Transverse colon (tissue), 4 donors: ENCODE data around the gene IFNGR2. TPM values are rescaled to one million over a fixed set of nuclear protein-coding genes. Genes with fewer than 3 reads are reported as not detected.

ENCODE experiments used
- DNase-seq: peaks from one replicate; pipeline ENCODE4 v3.0.0-alpha.2; 2019
- H3K27ac ChIP-seq, 4 donors: fragments of 200-600 bp; sonication (generic); 2 replicates each; pipeline ENCODE4 v1.5.1; 2016 to 2018; ENCODE audit warnings: inconsistent platforms in 4 of 4
- H3K27me3 ChIP-seq: fragments of 200-600 bp; sonication (generic); 2 replicates; pipeline ENCODE4 v1.5.1; 2017; ENCODE audit warnings: inconsistent platforms
- H3K36me3 ChIP-seq, 4 donors: fragments of 200-600 bp; sonication (generic); 2 replicates each; pipeline ENCODE4 v1.5.1; 2017 to 2019; ENCODE audit warnings: inconsistent platforms in 4 of 4
- H3K4me1 ChIP-seq, 4 donors: fragments of 200-600 bp; sonication (generic); 2 replicates each; pipeline ENCODE4 v1.5.1; 2017 to 2020; ENCODE audit warnings: inconsistent platforms in 4 of 4
- H3K4me3 ChIP-seq, 4 donors: fragments of 200-600 bp; sonication (generic); 1 replicate in 1 of 4; 2 replicates in 3 of 4; pipeline versions ENCODE4 v1.5.1 to v1.6.1; 2017 to 2019; ENCODE audit warnings: inconsistent platforms in 4 of 4
- H3K9me3 ChIP-seq, 2 donors: fragments of 200-600 bp; sonication (generic); 2 replicates each; pipeline ENCODE4 v1.5.1; 2017 to 2019; ENCODE audit warnings: inconsistent platforms in 2 of 2
- EP300 ChIP-seq: sonication (generic); formaldehyde crosslinking; IDR thresholded peaks from one replicate; pipeline ENCODE4 v1.6.1; 2017; ENCODE audit warnings: antibody characterized with exemption, low read depth
- POLR2A ChIP-seq: fragments of 450-650 bp; IDR thresholded peaks from one replicate; pipeline ENCODE4 v1.6.1; 2016; ENCODE audit warnings: antibody characterized with exemption, mild to moderate bottlenecking, moderate library complexity
- POLR2AphosphoS5 ChIP-seq, 3 donors: sonication (generic); formaldehyde crosslinking; IDR thresholded peaks; one replicate each; pipeline ENCODE4 v1.6.1; 2016; ENCODE audit warnings: antibody characterized with exemption in 3 of 3
- WGBS, 2 donors: methylation state at CpG; one replicate each; pipeline ENCODE4 v1.1.5; 2018; ENCODE audit warnings: low coverage in 1 of 2; 5-methylcytosine and 5-hydroxymethylcytosine counted together
- in situ Hi-C, 4 donors: fragments of 200-750 bp; cut with MboI; loops; one replicate each; pipeline versions ENCODE4 v1.15.0 to v1.15.1; 2017; ENCODE audit warnings: low sequenced_read_pairs in 3 of 4, low pct_ligation_motif_present in 1 of 4, low pct_unique_long_range_greater_than_20kb in 1 of 4
- intact Hi-C: fragments of 100-400 bp; cut with DNase I; formaldehyde crosslinking; loops from one replicate; pipeline ENCODE4 v1.15.1; 2023; ENCODE audit warnings: low total_unique reads
- total RNA-seq, 4 donors: library from RNA; depleted of rRNA; stranded (reverse); fragments of >200 nt; gene quantifications; one replicate each; pipeline ENCODE4 v1.1.0, GENCODE V29; 2016
- TF ChIP-seq, protein P1 (sequence below), 5 experiments: fragments of 200-600 bp in 3 of 5; fragments of 450-650 bp in 2 of 5; sonication (generic) in 3 of 5; IDR thresholded peaks; 1 replicate in 2 of 5; 2 replicates in 3 of 5; pipeline ENCODE4 v1.5.1; 2016 to 2017; ENCODE audit warnings: antibody characterized with exemption in 5 of 5, inconsistent platforms in 3 of 5, mild to moderate bottlenecking in 2 of 5, moderate library complexity in 1 of 5

Gene IFNGR2
- total RNA-seq, 4 donors from 2014 or later: 40.8 to 131 (median 76.6) TPM

DNA sequence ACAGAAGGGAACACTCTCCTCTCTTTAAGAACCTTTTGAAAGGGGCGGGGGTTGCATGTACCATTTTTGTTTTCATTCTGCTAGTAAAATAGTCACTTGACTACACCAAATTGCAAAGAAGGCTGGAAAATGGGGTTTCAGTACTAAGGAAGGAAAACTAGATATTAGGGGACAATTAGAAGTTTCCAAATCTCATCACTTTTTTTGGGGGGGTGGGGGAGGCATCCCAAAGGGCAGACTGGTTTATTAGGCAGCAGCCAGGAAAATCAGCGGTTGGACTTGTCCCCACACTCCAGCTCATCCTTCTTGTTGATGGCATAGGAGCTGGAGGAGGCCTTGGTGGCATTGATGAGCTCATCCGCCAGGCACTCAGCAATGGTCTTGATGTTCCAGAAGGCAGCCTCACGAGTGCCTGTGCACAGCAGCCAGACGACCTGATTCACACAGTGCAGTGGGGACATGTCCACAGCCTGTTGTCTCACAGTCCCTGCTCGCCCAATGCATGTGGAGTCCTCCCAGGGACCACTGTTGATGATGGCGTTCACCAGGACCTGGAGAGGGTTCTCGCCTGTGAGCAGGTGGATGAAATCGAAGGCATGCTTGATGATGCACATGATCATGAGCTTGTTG lies 78.2 kb downstream of the IFNGR2 start:
- no peak for TF ChIP-seq POLR2A
- no peak for TF ChIP-seq EP300
- TF ChIP-seq, protein P1, sequence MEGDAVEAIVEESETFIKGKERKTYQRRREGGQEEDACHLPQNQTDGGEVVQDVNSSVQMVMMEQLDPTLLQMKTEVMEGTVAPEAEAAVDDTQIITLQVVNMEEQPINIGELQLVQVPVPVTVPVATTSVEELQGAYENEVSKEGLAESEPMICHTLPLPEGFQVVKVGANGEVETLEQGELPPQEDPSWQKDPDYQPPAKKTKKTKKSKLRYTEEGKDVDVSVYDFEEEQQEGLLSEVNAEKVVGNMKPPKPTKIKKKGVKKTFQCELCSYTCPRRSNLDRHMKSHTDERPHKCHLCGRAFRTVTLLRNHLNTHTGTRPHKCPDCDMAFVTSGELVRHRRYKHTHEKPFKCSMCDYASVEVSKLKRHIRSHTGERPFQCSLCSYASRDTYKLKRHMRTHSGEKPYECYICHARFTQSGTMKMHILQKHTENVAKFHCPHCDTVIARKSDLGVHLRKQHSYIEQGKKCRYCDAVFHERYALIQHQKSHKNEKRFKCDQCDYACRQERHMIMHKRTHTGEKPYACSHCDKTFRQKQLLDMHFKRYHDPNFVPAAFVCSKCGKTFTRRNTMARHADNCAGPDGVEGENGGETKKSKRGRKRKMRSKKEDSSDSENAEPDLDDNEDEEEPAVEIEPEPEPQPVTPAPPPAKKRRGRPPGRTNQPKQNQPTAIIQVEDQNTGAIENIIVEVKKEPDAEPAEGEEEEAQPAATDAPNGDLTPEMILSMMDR (IDR thresholded peaks at IDR 0.05): no peak
- TF ChIP-seq POLR2AphosphoS5 (IDR thresholded peaks at IDR 0.05): no peak
- no peak for DNase-seq
- H3K27ac ChIP-seq: no peak overlapping the region
- no peaks in the 10 kb centered on the region for H3K27me3 ChIP-seq
- peaks cover 0 to 18% (median 12%) of the 10 kb centered on the region in 4 donors for H3K4me1 ChIP-seq
- intact Hi-C loops (no loop called here), in situ Hi-C loops (no loop called here)
- no peak overlapping the region for H3K4me3 ChIP-seq
- H3K36me3 ChIP-seq: no peaks in the 10 kb centered on the region
- no peaks in the 10 kb centered on the region for H3K9me3 ChIP-seq
- 86 to 89% methylated on average over 2 to 9 of the region's 9 CpGs for WGBS, 2 donors

Other genes starting within 250 kb of the IFNGR2 start
- 10 to 100 TPM in 1 of 4 donors, 1 to 10 TPM in 2, under 1 TPM in 1; 0.20 to 16.5 (median 5.1) TPM for gene IFNAR2, start 173.5 kb upstream of the IFNGR2 start, total RNA-seq
- 100 to 1,000 TPM in 1 of 4 donors, 10 to 100 TPM in 3; 15.7 to 104 (median 63.2) TPM for gene IL10RB, start 137.0 kb upstream of the IFNGR2 start, total RNA-seq
- 10 to 100 TPM; 10.3 to 30.7 (median 28.9) TPM for gene IFNAR1, start 78.4 kb upstream of the IFNGR2 start, total RNA-seq
- 100 to 1,000 TPM in 3 of 4 donors, 10 to 100 TPM in 1; 70.3 to 181 (median 105) TPM for gene TMEM50B, start 76.6 kb downstream of the IFNGR2 start, total RNA-seq
- gene DNAJC28, start 88.3 kb downstream of the IFNGR2 start, total RNA-seq: 1 to 10 TPM in 2 of 4 donors, not detected in 2; 3.0 to 3.7 TPM
- gene GART, start 138.7 kb downstream of the IFNGR2 start, total RNA-seq: 100 to 1,000 TPM in 1 of 4 donors, 10 to 100 TPM in 3; 23.9 to 123 (median 68.5) TPM
- gene SON, start 139.6 kb downstream of the IFNGR2 start, total RNA-seq: 100 to 1,000 TPM; 183 to 465 (median 223) TPM
- gene DONSON, start 185.3 kb downstream of the IFNGR2 start, total RNA-seq: 1 to 10 TPM; 1.8 to 6.5 (median 3.5) TPM
- 10 to 100 TPM; 27.7 to 58.9 (median 43.6) TPM for gene CRYZL1, start 238.3 kb downstream of the IFNGR2 start, total RNA-seq
- 100 to 1,000 TPM in 1 of 4 donors, 10 to 100 TPM in 3; 37.0 to 123 (median 61.1) TPM for gene ITSN1, start 239.1 kb downstream of the IFNGR2 start, total RNA-seq